Mammary epithelial cell (primary cell): ENCODE measurements around the gene ACSM6.

ENCODE experiments used
- CTCF ChIP-seq, 2 donors: IDR thresholded peaks in 1 of 2; conservative IDR thresholded peaks in 1 of 2; 2 replicates each; pipeline ENCODE4 v1.5.1; 2011 to 2012; ENCODE audit warnings: inconsistent platforms in 2 of 2, low read length in 2 of 2, mild to moderate bottlenecking in 2 of 2, control low read depth in 1 of 2, low read depth in 1 of 2; ENCODE audit not compliant: insufficient read depth in 1 of 2; ENCODE audit errors: extremely low read depth in 1 of 2
- EZH2 ChIP-seq: IDR thresholded peaks from 2 replicates; pipeline ENCODE4 v1.6.1; 2012; ENCODE audit warnings: low read length, inconsistent platforms, borderline replicate concordance

GRCh38 chr10:95170790-95171189 lies 23.2 kb upstream of the ACSM6 start:
- TF ChIP-seq CTCF (conservative IDR thresholded peaks at IDR 0.05 in 1 of 2, IDR thresholded peaks at IDR 0.05 in 1 of 2; ENCODE audit: extremely low read depth in 1 of 2, insufficient read depth in 1 of 2, low read depth in 1 of 2, low read length in 2 of 2) (no peak), EZH2 (no peak)
